Smooth muscle cell (in vitro differentiated cells): Measurements from ENCODE around the gene SDCBP2. TPM values are rescaled to one million over a fixed set of nuclear protein-coding genes. Genes with fewer than 3 reads are reported as not detected.

Source experiments
- DNase-seq: peaks from one replicate; lab custom pipeline; 2025; ENCODE audit not compliant: unreplicated experiment; lab: John Stamatoyannopoulos, UW
- H2AFZ ChIP-seq: fragments of 200-600 bp; sonication (generic); 2 replicates; pipeline ENCODE4 v1.6.0; 2016; ENCODE audit warnings: antibody characterized with exemption, low read depth, mild to moderate bottlenecking
- H3F3A ChIP-seq: fragments of 200-600 bp; sonication (generic); 2 replicates; pipeline ENCODE4 v1.6.0; 2017; ENCODE audit warnings: antibody characterized with exemption, low read depth
- H3K27ac ChIP-seq: fragments of 200-600 bp; sonication (generic); 2 replicates; pipeline ENCODE4 v1.5.1; 2016; ENCODE audit warnings: low read depth, mild to moderate bottlenecking
- H3K27me3 ChIP-seq: fragments of 200-600 bp; sonication (generic); 2 replicates; pipeline ENCODE4 v1.6.1; 2016; ENCODE audit warnings: low read depth, mild to moderate bottlenecking
- H3K36me3 ChIP-seq: fragments of 200-600 bp; sonication (generic); 2 replicates; pipeline ENCODE4 v1.5.1; 2016; ENCODE audit warnings: low read depth
- H3K4me1 ChIP-seq: fragments of 200-600 bp; sonication (generic); 2 replicates; pipeline ENCODE4 v1.5.1; 2016; ENCODE audit warnings: low read depth
- H3K4me2 ChIP-seq: fragments of 200-600 bp; sonication (generic); 2 replicates; pipeline ENCODE4 v1.6.0; 2016; ENCODE audit warnings: mild to moderate bottlenecking
- H3K4me3 ChIP-seq: fragments of 200-600 bp; sonication (generic); 2 replicates; pipeline ENCODE4 v1.5.1; 2016; ENCODE audit warnings: mild to moderate bottlenecking
- H3K79me2 ChIP-seq: fragments of 200-600 bp; sonication (generic); 2 replicates; pipeline ENCODE4 v1.6.0; 2016; ENCODE audit warnings: low read depth, mild to moderate bottlenecking
- H3K9ac ChIP-seq: fragments of 200-600 bp; sonication (generic); 2 replicates; pipeline ENCODE4 v1.6.0; 2016; ENCODE audit warnings: low read depth
- H3K9me3 ChIP-seq: fragments of 200-600 bp; sonication (generic); replicated peaks from 2 replicates; pipeline ENCODE4 v1.5.1; 2016; ENCODE audit warnings: low read depth
- H4K20me1 ChIP-seq: fragments of 200-600 bp; sonication (generic); 2 replicates; pipeline ENCODE4 v1.6.0; 2016; ENCODE audit warnings: low read depth
- CTCF ChIP-seq: fragments of 200-600 bp; sonication (generic); IDR thresholded peaks from 2 replicates; pipeline ENCODE4 v1.5.1; 2017; ENCODE audit warnings: borderline replicate concordance, mild to moderate bottlenecking, antibody characterized with exemption; ENCODE audit not compliant: insufficient read depth, poor library complexity, severe bottlenecking
- WGBS: methylation state at CpG from one replicate; pipeline ENCODE4 v1.1.7; 2016; ENCODE audit warnings: low lambda C conversion rate; 5-methylcytosine and 5-hydroxymethylcytosine counted together
- polyA plus RNA-seq: library from polyadenylated mRNA; unstranded; fragments of >200 nt; fragmentation: Nextera tagmentation; extraction: Ambion mirVana; gene quantifications from 2 replicates; pipeline ENCODE4 v1.2.1, GENCODE V29; 2016
- total RNA-seq: library from RNA; depleted of rRNA; stranded (reverse); fragments of >200 nt; gene quantifications from 2 replicates; pipeline ENCODE4 v1.2.3, GENCODE V29; 2014

Gene SDCBP2
- total and polyA plus RNA-seq, 2 experiments from 2014 or later: 3.6 to 4.7 TPM

- H3K9ac ChIP-seq: no peak overlapping the region
- 98% methylated on average over 5 of the region's 5 CpGs for WGBS
These were observed 34.6 kb upstream of the SDCBP2 start for GRCh38 chr20:1363522-1363921.

DNA sequence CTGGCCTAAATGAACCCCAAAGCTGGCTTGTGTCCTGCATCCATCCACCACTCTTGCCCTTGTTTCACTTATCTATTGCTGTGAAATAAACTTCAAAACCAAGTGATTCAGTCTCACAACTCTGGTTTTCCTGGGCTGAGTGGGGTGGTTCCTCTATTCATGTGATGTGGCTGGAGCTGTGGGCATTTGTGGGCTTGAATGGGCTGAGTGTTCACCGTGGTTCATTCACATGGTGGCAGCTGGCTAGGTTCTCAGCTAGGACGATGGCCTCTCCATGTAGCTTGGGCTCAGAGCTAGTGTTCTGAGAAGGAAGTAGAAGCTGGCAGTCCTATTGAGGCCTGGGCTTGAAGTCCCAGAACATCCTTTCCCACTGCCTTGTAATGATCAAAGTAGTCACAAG lies 33.5 kb upstream of the SDCBP2 start:
- no peak for DNase-seq
- WGBS: 93% methylated on average over 2 of the region's 2 CpGs
- no peaks in the 10 kb centered on the region for H3K79me2 ChIP-seq
- no peak overlapping the region for H3K9ac ChIP-seq
- no peak for TF ChIP-seq CTCF
- H3K27me3 ChIP-seq: no peaks in the 10 kb centered on the region
- H2AFZ ChIP-seq: no peak overlapping the region
- H3K36me3 ChIP-seq: no peaks in the 10 kb centered on the region
- H4K20me1 ChIP-seq: peaks cover 43% of the 10 kb centered on the region
- no peak overlapping the region for H3K4me3 ChIP-seq
- no peaks in the 10 kb centered on the region for H3K4me1 ChIP-seq
- no peaks in the 10 kb centered on the region for H3K9me3 ChIP-seq
- H3K27ac ChIP-seq: no peak overlapping the region
- no peaks in the 10 kb centered on the region for H3F3A ChIP-seq
- no peak overlapping the region for H3K4me2 ChIP-seq

More at GRCh38 chr20:1363522-1363921, 34.6 kb upstream of the SDCBP2 start:
- H3K79me2 ChIP-seq: no peaks in the 10 kb centered on the region
- H3K9me3 ChIP-seq: no peaks in the 10 kb centered on the region
- H3K27me3 ChIP-seq: no peaks in the 10 kb centered on the region
- H3K4me3 ChIP-seq: no peak overlapping the region
- H2AFZ ChIP-seq: no peak overlapping the region
- no peak for TF ChIP-seq CTCF
- H3K4me1 ChIP-seq: no peaks in the 10 kb centered on the region
- peaks cover 6% of the 10 kb centered on the region for H3K36me3 ChIP-seq
- peaks cover 43% of the 10 kb centered on the region for H4K20me1 ChIP-seq
- no peaks in the 10 kb centered on the region for H3F3A ChIP-seq
- no peak overlapping the region for H3K27ac ChIP-seq
- no peak for DNase-seq
- H3K4me2 ChIP-seq: no peak overlapping the region

GRCh38 chr20:1360094-1360846 lies 31.3 kb upstream of the SDCBP2 start:
- DNase-seq: no peak
- Histone ChIP-seq H3F3A (no peaks in the 10 kb centered on the region), H3K9me3 (no peaks in the 10 kb centered on the region), H3K79me2 (peaks cover 19% of the 10 kb centered on the region), H3K4me2 (no peak overlapping the region), H3K36me3 (no peaks in the 10 kb centered on the region), H3K27ac (no peak overlapping the region), H2AFZ (no peak overlapping the region), H3K27me3 (no peaks in the 10 kb centered on the region), H4K20me1 (peaks cover 51% of the 10 kb centered on the region), H3K4me3 (no peak overlapping the region), H3K4me1 (no peaks in the 10 kb centered on the region), H3K9ac (no peak overlapping the region)
- WGBS: 99% methylated on average over 7 of the region's 7 CpGs
- TF ChIP-seq CTCF: no peak
